Natural killer cell (primary cell): ENCODE data around the gene MTMR3. TPM values are rescaled to one million over a fixed set of nuclear protein-coding genes. Genes with fewer than 3 reads are reported as not detected.
A peak's percentile ranks its signal among the peaks of the same experiment; 100 is the strongest.

Source experiments
- ATAC-seq, 3 donors: fragments of 150-1000 bp in 2 of 3; fragments of 200-7000 bp in 1 of 3; cut with Tn5 transposase; 1 replicate in 1 of 3; 2 replicates in 2 of 3; pipeline ENCODE4 v1.10.0; 2021; ENCODE audit warnings: mild to moderate bottlenecking in 2 of 3, moderate library complexity in 2 of 3
- DNase-seq, 2 donors: peaks; one replicate each; pipeline versions ENCODE4 v3.0.0 to v3.0.0-alpha.2; 2013 to 2021; ENCODE audit warnings: mixed read lengths in 1 of 2
- H3K27ac ChIP-seq: one replicate; pipeline ENCODE4 v1.5.1; 2013; ENCODE audit warnings: mild to moderate bottlenecking, low read length
- H3K27me3 ChIP-seq: one replicate; pipeline ENCODE4 v1.6.1; 2013; ENCODE audit warnings: low read length; ENCODE audit not compliant: control insufficient read depth, insufficient read depth
- H3K36me3 ChIP-seq: one replicate; pipeline ENCODE4 v1.6.1; 2013; ENCODE audit warnings: low read length; ENCODE audit not compliant: control insufficient read depth, insufficient read depth
- H3K4me1 ChIP-seq: one replicate; pipeline ENCODE4 v1.6.1; 2013; ENCODE audit warnings: low read length; ENCODE audit not compliant: control insufficient read depth, insufficient read depth
- H3K4me3 ChIP-seq: one replicate; pipeline ENCODE4 v1.5.1; 2013; ENCODE audit warnings: low read length
- H3K9me3 ChIP-seq: one replicate; pipeline ENCODE4 v1.6.1; 2013; ENCODE audit warnings: low read length; ENCODE audit not compliant: control insufficient read depth, insufficient read depth
- H3K27ac Mint-ChIP-seq, 2 donors: one replicate each; pipeline ENCODE4 v1.8.0; 2022; ENCODE audit warnings: mild to moderate bottlenecking in 2 of 2, mixed read lengths in 2 of 2, moderate library complexity in 1 of 2
- H3K27me3 Mint-ChIP-seq, 2 donors: one replicate each; pipeline ENCODE4 v1.8.0; 2022; ENCODE audit warnings: low read depth in 2 of 2, mixed read lengths in 2 of 2
- H3K36me3 Mint-ChIP-seq: one replicate; pipeline ENCODE4 v1.8.0; 2022; ENCODE audit warnings: mixed read lengths
- H3K4me1 Mint-ChIP-seq, 2 donors: one replicate each; pipeline ENCODE4 v1.8.0; 2022; ENCODE audit warnings: mixed read lengths in 2 of 2
- H3K4me3 Mint-ChIP-seq: one replicate; pipeline ENCODE4 v1.8.0; 2022; ENCODE audit warnings: mild to moderate bottlenecking, moderate library complexity, mixed read lengths
- H3K9me3 Mint-ChIP-seq, 2 donors: one replicate each; pipeline ENCODE4 v1.8.0; 2022; ENCODE audit warnings: mixed read lengths in 2 of 2
- WGBS: methylation state at CpG from one replicate; pipeline ENCODE4 v1.1.7; 2013; ENCODE audit warnings: missing lambda C conversion rate; ENCODE audit not compliant: insufficient coverage; 5-methylcytosine and 5-hydroxymethylcytosine counted together
- intact Hi-C: fragments of 100-400 bp; cut with micrococcal nuclease; formaldehyde crosslinking; loops from one replicate; pipeline ENCODE4 v1.14.2; 2022
- total RNA-seq, 4 donors: library from RNA; stranded (reverse); fragments of 120-200 nt in 1 of 4; gene quantifications; one replicate each; pipeline versions ENCODE4 v1.2.3 to v1.2.4, GENCODE V29; 2013 to 2022
- TF ChIP-seq, protein P1 (sequence below): fragments of 200-600 bp; IDR thresholded peaks from one replicate; pipeline ENCODE4 v1.8.0; 2022; ENCODE audit warnings: antibody characterized with exemption

The MTMR3 gene
- total RNA-seq, 3 donors from 2014 or later (not counting 1 experiment from before 2014, with no cell fraction given), result 62.1 to 83.4 (median 75.6) TPM

DNA sequence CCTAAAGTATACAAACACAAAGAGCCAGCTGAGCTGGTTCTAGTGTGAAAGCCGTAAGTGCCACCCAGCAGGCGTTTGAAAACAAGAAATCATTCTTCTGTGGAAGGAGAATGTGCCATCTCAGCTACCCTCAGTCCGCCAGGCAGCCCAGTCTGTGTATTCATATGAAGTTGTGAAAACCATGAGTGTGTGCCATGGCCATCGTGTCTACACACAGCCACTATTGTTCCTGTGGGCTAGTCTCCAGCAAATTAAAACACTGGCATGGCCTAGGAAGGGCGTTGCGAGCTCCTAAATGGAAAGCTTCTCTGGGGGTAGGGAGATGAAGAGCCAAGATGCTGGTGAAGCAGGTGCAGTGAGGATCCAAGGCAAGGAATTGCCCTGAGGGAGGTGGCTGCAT, 145.8 kb downstream of the MTMR3 start:
- TF ChIP-seq, protein P1, sequence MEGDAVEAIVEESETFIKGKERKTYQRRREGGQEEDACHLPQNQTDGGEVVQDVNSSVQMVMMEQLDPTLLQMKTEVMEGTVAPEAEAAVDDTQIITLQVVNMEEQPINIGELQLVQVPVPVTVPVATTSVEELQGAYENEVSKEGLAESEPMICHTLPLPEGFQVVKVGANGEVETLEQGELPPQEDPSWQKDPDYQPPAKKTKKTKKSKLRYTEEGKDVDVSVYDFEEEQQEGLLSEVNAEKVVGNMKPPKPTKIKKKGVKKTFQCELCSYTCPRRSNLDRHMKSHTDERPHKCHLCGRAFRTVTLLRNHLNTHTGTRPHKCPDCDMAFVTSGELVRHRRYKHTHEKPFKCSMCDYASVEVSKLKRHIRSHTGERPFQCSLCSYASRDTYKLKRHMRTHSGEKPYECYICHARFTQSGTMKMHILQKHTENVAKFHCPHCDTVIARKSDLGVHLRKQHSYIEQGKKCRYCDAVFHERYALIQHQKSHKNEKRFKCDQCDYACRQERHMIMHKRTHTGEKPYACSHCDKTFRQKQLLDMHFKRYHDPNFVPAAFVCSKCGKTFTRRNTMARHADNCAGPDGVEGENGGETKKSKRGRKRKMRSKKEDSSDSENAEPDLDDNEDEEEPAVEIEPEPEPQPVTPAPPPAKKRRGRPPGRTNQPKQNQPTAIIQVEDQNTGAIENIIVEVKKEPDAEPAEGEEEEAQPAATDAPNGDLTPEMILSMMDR, result no peak
- intact Hi-C loops, result no loop called here
- no peaks in the 10 kb centered on the region for H3K9me3 Mint-ChIP-seq
- no peak overlapping the region for H3K27ac ChIP-seq
- 95% methylated on average over 6 of the region's 6 CpGs for WGBS
- no peak for DNase-seq
- no peaks in the 10 kb centered on the region for H3K4me1 Mint-ChIP-seq
- H3K4me1 ChIP-seq, result no peaks in the 10 kb centered on the region
- H3K4me3 Mint-ChIP-seq, result no peak overlapping the region
- peak overlapping the region in 1 of 2 donors; percentile 3 for H3K27ac Mint-ChIP-seq
- H3K27me3 ChIP-seq, result no peaks in the 10 kb centered on the region
- no peaks in the 10 kb centered on the region for H3K36me3 Mint-ChIP-seq
- no peak overlapping the region for H3K4me3 ChIP-seq
- H3K27me3 Mint-ChIP-seq, result no peaks in the 10 kb centered on the region
- H3K36me3 ChIP-seq, result peaks cover 41% of the 10 kb centered on the region
- no peaks in the 10 kb centered on the region for H3K9me3 ChIP-seq
- no peak for ATAC-seq

DNA sequence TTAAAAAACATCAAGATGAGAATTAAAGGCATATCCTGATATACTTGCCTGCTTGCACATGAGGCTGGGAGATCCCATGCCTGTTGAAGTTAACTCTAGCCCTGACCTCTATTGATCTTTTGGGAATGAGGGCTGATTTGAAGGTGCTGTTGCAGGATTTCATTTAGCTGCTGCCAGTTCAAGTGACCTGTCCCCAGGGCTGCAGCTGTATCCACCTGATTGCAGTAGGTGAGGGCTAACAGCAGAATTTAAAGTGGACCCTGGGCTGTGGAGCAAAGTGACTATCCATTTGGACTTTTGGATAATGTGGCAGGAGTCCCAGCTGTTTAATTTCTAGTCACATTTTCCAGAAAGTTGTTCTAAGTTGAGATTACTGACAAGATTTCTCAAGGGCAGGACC, 146.5 kb downstream of the MTMR3 start:
- Histone ChIP-seq H3K4me1 (no peaks in the 10 kb centered on the region), H3K4me3 (no peak overlapping the region), H3K9me3 (no peaks in the 10 kb centered on the region), H3K36me3 (peaks cover 39% of the 10 kb centered on the region), H3K27ac (no peak overlapping the region), H3K27me3 (no peaks in the 10 kb centered on the region)
- TF ChIP-seq, protein P1, result no peak
- Mint-ChIP-seq H3K27me3 (no peaks in the 10 kb centered on the region), H3K9me3 (no peaks in the 10 kb centered on the region), H3K4me1 (no peaks in the 10 kb centered on the region), H3K36me3 (no peaks in the 10 kb centered on the region), H3K4me3 (no peak overlapping the region), H3K27ac (peak overlapping the region in 1 of 2 donors; percentile 36)
- intact Hi-C loops, result no loop called here
- no peak for DNase-seq
- ATAC-seq, result no peak

DNA sequence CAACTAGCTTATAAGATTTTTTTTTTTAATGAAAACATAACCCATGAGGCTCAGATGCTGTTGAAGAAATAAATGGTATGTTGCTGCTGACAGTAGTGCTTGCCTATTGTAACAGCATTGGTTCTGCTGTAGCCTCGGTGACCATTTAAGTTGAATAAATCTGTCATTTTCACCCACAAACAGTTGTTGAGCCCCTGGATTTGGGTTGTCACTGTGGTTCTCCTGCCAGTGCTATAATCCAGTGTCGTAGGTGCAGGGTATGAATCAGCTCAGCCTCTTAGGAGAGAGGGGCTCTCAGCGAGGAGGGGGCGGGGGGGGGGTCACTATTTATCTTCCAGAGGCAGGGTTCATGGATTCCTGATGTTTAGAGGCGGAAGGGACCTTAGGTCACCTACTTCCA, 147.4 kb downstream of the MTMR3 start:
- no peak overlapping the region for H3K4me3 Mint-ChIP-seq
- H3K9me3 Mint-ChIP-seq, result no peaks in the 10 kb centered on the region
- WGBS, result 100% methylated on average over 5 of the region's 5 CpGs
- TF ChIP-seq, protein P1, result no peak
- Histone ChIP-seq H3K4me3 (no peak overlapping the region), H3K9me3 (no peaks in the 10 kb centered on the region), H3K36me3 (peaks cover 31% of the 10 kb centered on the region), H3K27ac (no peak overlapping the region), H3K4me1 (no peaks in the 10 kb centered on the region), H3K27me3 (no peaks in the 10 kb centered on the region)
- ATAC-seq (no peak), DNase-seq (no peak)
- no peak overlapping the region for H3K27ac Mint-ChIP-seq
- intact Hi-C loops, result no loop called here
- no peaks in the 10 kb centered on the region for H3K4me1 Mint-ChIP-seq
- no peaks in the 10 kb centered on the region for H3K27me3 Mint-ChIP-seq
- H3K36me3 Mint-ChIP-seq, result no peaks in the 10 kb centered on the region

DNA sequence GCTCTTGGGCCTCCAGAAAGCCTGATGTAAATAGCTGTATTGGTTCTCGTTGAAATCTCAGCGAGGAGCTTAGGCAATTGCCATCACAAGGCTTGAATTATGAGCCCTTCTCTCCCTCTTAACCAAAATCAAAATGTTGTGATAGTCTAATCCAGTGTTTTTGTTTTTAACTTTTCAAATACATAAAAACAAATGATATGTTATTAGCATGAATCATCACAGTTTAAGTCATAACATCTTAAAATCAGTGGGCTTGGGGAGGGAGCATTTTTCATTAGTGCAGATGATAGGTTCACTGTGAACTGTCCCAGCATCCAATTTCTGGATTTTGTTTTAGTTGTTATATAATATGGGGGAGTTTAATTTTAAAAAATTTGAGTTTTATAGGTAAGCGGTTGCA, 148.4 kb downstream of the MTMR3 start:
- Mint-ChIP-seq H3K4me3 (no peak overlapping the region), H3K27ac (no peak overlapping the region)

More for the DNA sequence above, 148.4 kb downstream of the MTMR3 start:
- Histone ChIP-seq H3K27ac (no peak overlapping the region), H3K27me3 (no peaks in the 10 kb centered on the region), H3K4me3 (no peak overlapping the region), H3K9me3 (no peaks in the 10 kb centered on the region), H3K4me1 (no peaks in the 10 kb centered on the region), H3K36me3 (peaks cover 21% of the 10 kb centered on the region)
- WGBS, result 93% methylated on average over 3 of the region's 3 CpGs
- DNase-seq (no peak), ATAC-seq (no peak)
- H3K27me3 Mint-ChIP-seq, result no peaks in the 10 kb centered on the region
- no peaks in the 10 kb centered on the region for H3K9me3 Mint-ChIP-seq
- no peaks in the 10 kb centered on the region for H3K36me3 Mint-ChIP-seq
- intact Hi-C loops, result no loop called here
- H3K4me1 Mint-ChIP-seq, result no peaks in the 10 kb centered on the region
- TF ChIP-seq, protein P1, result no peak
